Smooth muscle cell (in vitro differentiated cells): ENCODE measurements around the gene PDIA4. TPM values are rescaled to one million over a fixed set of nuclear protein-coding genes. Genes with fewer than 3 reads are reported as not detected.

Experiments
- DNase-seq: peaks from one replicate; lab custom pipeline; 2025; ENCODE audit not compliant: unreplicated experiment; lab: John Stamatoyannopoulos, UW
- H2AFZ ChIP-seq: fragments of 200-600 bp; sonication (generic); 2 replicates; pipeline ENCODE4 v1.6.0; 2016; ENCODE audit warnings: antibody characterized with exemption, low read depth, mild to moderate bottlenecking
- H3F3A ChIP-seq: fragments of 200-600 bp; sonication (generic); 2 replicates; pipeline ENCODE4 v1.6.0; 2017; ENCODE audit warnings: antibody characterized with exemption, low read depth
- H3K27ac ChIP-seq: fragments of 200-600 bp; sonication (generic); 2 replicates; pipeline ENCODE4 v1.5.1; 2016; ENCODE audit warnings: low read depth, mild to moderate bottlenecking
- H3K27me3 ChIP-seq: fragments of 200-600 bp; sonication (generic); 2 replicates; pipeline ENCODE4 v1.6.1; 2016; ENCODE audit warnings: low read depth, mild to moderate bottlenecking
- H3K36me3 ChIP-seq: fragments of 200-600 bp; sonication (generic); 2 replicates; pipeline ENCODE4 v1.5.1; 2016; ENCODE audit warnings: low read depth
- H3K4me1 ChIP-seq: fragments of 200-600 bp; sonication (generic); 2 replicates; pipeline ENCODE4 v1.5.1; 2016; ENCODE audit warnings: low read depth
- H3K4me2 ChIP-seq: fragments of 200-600 bp; sonication (generic); 2 replicates; pipeline ENCODE4 v1.6.0; 2016; ENCODE audit warnings: mild to moderate bottlenecking
- H3K4me3 ChIP-seq: fragments of 200-600 bp; sonication (generic); 2 replicates; pipeline ENCODE4 v1.5.1; 2016; ENCODE audit warnings: mild to moderate bottlenecking
- H3K79me2 ChIP-seq: fragments of 200-600 bp; sonication (generic); 2 replicates; pipeline ENCODE4 v1.6.0; 2016; ENCODE audit warnings: low read depth, mild to moderate bottlenecking
- H3K9ac ChIP-seq: fragments of 200-600 bp; sonication (generic); 2 replicates; pipeline ENCODE4 v1.6.0; 2016; ENCODE audit warnings: low read depth
- H3K9me3 ChIP-seq: fragments of 200-600 bp; sonication (generic); replicated peaks from 2 replicates; pipeline ENCODE4 v1.5.1; 2016; ENCODE audit warnings: low read depth
- H4K20me1 ChIP-seq: fragments of 200-600 bp; sonication (generic); 2 replicates; pipeline ENCODE4 v1.6.0; 2016; ENCODE audit warnings: low read depth
- CTCF ChIP-seq: fragments of 200-600 bp; sonication (generic); IDR thresholded peaks from 2 replicates; pipeline ENCODE4 v1.5.1; 2017; ENCODE audit warnings: borderline replicate concordance, mild to moderate bottlenecking, antibody characterized with exemption; ENCODE audit not compliant: insufficient read depth, poor library complexity, severe bottlenecking
- WGBS: methylation state at CpG from one replicate; pipeline ENCODE4 v1.1.7; 2016; ENCODE audit warnings: low lambda C conversion rate; 5-methylcytosine and 5-hydroxymethylcytosine counted together
- polyA plus RNA-seq: library from polyadenylated mRNA; unstranded; fragments of >200 nt; fragmentation: Nextera tagmentation; extraction: Ambion mirVana; gene quantifications from 2 replicates; pipeline ENCODE4 v1.2.1, GENCODE V29; 2016
- total RNA-seq: library from RNA; depleted of rRNA; stranded (reverse); fragments of >200 nt; gene quantifications from 2 replicates; pipeline ENCODE4 v1.2.3, GENCODE V29; 2014

Gene PDIA4
- total and polyA plus RNA-seq, 2 experiments from 2014 or later, result 178 to 316 TPM

GRCh38 chr7:149002604-149003003, 25.7 kb downstream of the PDIA4 start:
- Histone ChIP-seq H3K79me2 (no peaks in the 10 kb centered on the region), H3K27me3 (no peaks in the 10 kb centered on the region), H4K20me1 (peaks cover 10% of the 10 kb centered on the region), H3K27ac (no peak overlapping the region), H3K36me3 (no peaks in the 10 kb centered on the region), H3F3A (no peaks in the 10 kb centered on the region), H3K4me3 (no peak overlapping the region), H3K9ac (no peak overlapping the region), H3K4me2 (no peak overlapping the region), H3K9me3 (no peaks in the 10 kb centered on the region), H2AFZ (no peak overlapping the region), H3K4me1 (no peaks in the 10 kb centered on the region)
- DNase-seq, result no peak
- WGBS, result 96% methylated on average over 13 of the region's 13 CpGs
- no peak for TF ChIP-seq CTCF

- Histone ChIP-seq H4K20me1 (peaks cover 7% of the 10 kb centered on the region), H3K4me1 (no peaks in the 10 kb centered on the region), H3K4me3 (no peak overlapping the region), H3K4me2 (no peak overlapping the region), H3K27me3 (no peaks in the 10 kb centered on the region), H3K27ac (no peak overlapping the region), H3K79me2 (no peaks in the 10 kb centered on the region), H3K9ac (no peak overlapping the region), H3K9me3 (no peaks in the 10 kb centered on the region), H2AFZ (no peak overlapping the region), H3K36me3 (no peaks in the 10 kb centered on the region), H3F3A (no peaks in the 10 kb centered on the region)
- no peak for DNase-seq
- no peak for TF ChIP-seq CTCF
- WGBS, result 87% methylated on average over 11 of the region's 11 CpGs
Observed at GRCh38 chr7:149001427-149002068, 26.8 kb downstream of the PDIA4 start.

- Histone ChIP-seq H3K4me3 (no peak overlapping the region), H3K4me2 (no peak overlapping the region), H3K27ac (no peak overlapping the region), H4K20me1 (peaks cover 2% of the 10 kb centered on the region), H2AFZ (no peak overlapping the region), H3K4me1 (no peaks in the 10 kb centered on the region), H3K36me3 (no peaks in the 10 kb centered on the region), H3K79me2 (no peaks in the 10 kb centered on the region), H3K9ac (no peak overlapping the region), H3F3A (no peaks in the 10 kb centered on the region), H3K27me3 (no peaks in the 10 kb centered on the region), H3K9me3 (no peaks in the 10 kb centered on the region)
- WGBS, result 93% methylated on average over 5 of the region's 5 CpGs
- no peak for TF ChIP-seq CTCF
- no peak for DNase-seq
Observed at GRCh38 chr7:149000961-149001360, 27.3 kb downstream of the PDIA4 start.

- no peak overlapping the region for H3K27ac ChIP-seq
- H2AFZ ChIP-seq, result no peak overlapping the region
- no peak overlapping the region for H3K4me2 ChIP-seq
- H3F3A ChIP-seq, result no peaks in the 10 kb centered on the region
- H3K27me3 ChIP-seq, result no peaks in the 10 kb centered on the region
- WGBS, result 87% methylated on average over 6 of the region's 6 CpGs
- H3K9me3 ChIP-seq, result no peaks in the 10 kb centered on the region
- H3K4me1 ChIP-seq, result no peaks in the 10 kb centered on the region
- H3K79me2 ChIP-seq, result no peaks in the 10 kb centered on the region
- no peak overlapping the region for H3K9ac ChIP-seq
- TF ChIP-seq CTCF, result no peak
- H3K4me3 ChIP-seq, result no peak overlapping the region
- no peaks in the 10 kb centered on the region for H4K20me1 ChIP-seq
- no peaks in the 10 kb centered on the region for H3K36me3 ChIP-seq
- DNase-seq, result no peak
Observed at GRCh38 chr7:148999192-148999591, 29.1 kb downstream of the PDIA4 start.
